IPS-11a (cell line): ENCODE results near the gene NLRX1.
"Not testable (repeated sequence)": the region's sequence is repeated elsewhere in the genome, so short reads cannot be mapped to it uniquely, and the experiment has no call there.

Source experiments
- H3K4me3 ChIP-seq: one replicate; pipeline ENCODE4 v1.5.1; 2013; ENCODE audit warnings: low read depth, low read length, control low read depth

The NLRX1 gene

GRCh38 chr11:119152604-119153003 is 15.9 kb upstream of the NLRX1 start:
- no peak overlapping the region for H3K4me3 ChIP-seq

GRCh38 chr11:119153049-119153818 is 15.3 kb upstream of the NLRX1 start:
- H3K4me3 ChIP-seq, result no peak overlapping the region

GRCh38 chr11:119154178-119154577 is 14.3 kb upstream of the NLRX1 start:
- no peak overlapping the region for H3K4me3 ChIP-seq

- H3K4me3 ChIP-seq, result no peak overlapping the region
These were observed 12.6 kb upstream of the NLRX1 start for GRCh38 chr11:119155733-119156492.

GRCh38 chr11:119156496-119156895 is 12.0 kb upstream of the NLRX1 start:
- H3K4me3 ChIP-seq, result no peak overlapping the region

GRCh38 chr11:119157063-119157462 is 11.5 kb upstream of the NLRX1 start:
- H3K4me3 ChIP-seq, result no peak overlapping the region

- H3K4me3 ChIP-seq, result no peak overlapping the region
These were observed 10.1 kb upstream of the NLRX1 start for GRCh38 chr11:119158467-119158866.

- H3K4me3 ChIP-seq, result no peak overlapping the region
These were observed 8.4 kb upstream of the NLRX1 start for GRCh38 chr11:119160151-119160550.

GRCh38 chr11:119161871-119162270 is 6.7 kb upstream of the NLRX1 start:
- H3K4me3 ChIP-seq, result no peak overlapping the region

GRCh38 chr11:119166368-119167076 is 2.0 kb upstream of the NLRX1 start:
- H3K4me3 ChIP-seq, result no peak overlapping the region

- not testable (repeated sequence) for H3K4me3 ChIP-seq
These were observed 1.5 kb upstream of the NLRX1 start for GRCh38 chr11:119167077-119167458.

GRCh38 chr11:119167933-119168332 is 592 bp upstream of the NLRX1 start:
- no peak overlapping the region for H3K4me3 ChIP-seq

- peak overlapping the region; percentile 84 for H3K4me3 ChIP-seq
These were observed 776 bp downstream of the NLRX1 start for GRCh38 chr11:119169282-119169719.

- H3K4me3 ChIP-seq, result no peak overlapping the region
These were observed 4.0 kb downstream of the NLRX1 start for GRCh38 chr11:119172513-119172912.

GRCh38 chr11:119173453-119173852 is 4.9 kb downstream of the NLRX1 start:
- no peak overlapping the region for H3K4me3 ChIP-seq

GRCh38 chr11:119175493-119176077 is 7.1 kb downstream of the NLRX1 start:
- H3K4me3 ChIP-seq, result no peak overlapping the region

GRCh38 chr11:119178166-119178680 is 9.7 kb downstream of the NLRX1 start:
- no peak overlapping the region for H3K4me3 ChIP-seq

- H3K4me3 ChIP-seq, result no peak overlapping the region
These were observed 10.8 kb downstream of the NLRX1 start for GRCh38 chr11:119179342-119179741.

GRCh38 chr11:119179983-119180382 is 11.5 kb downstream of the NLRX1 start:
- no peak overlapping the region for H3K4me3 ChIP-seq

GRCh38 chr11:119180729-119181676 is 12.5 kb downstream of the NLRX1 start:
- H3K4me3 ChIP-seq, result no peak overlapping the region
